Neural crest cell (in vitro differentiated cells): ENCODE results near the gene GABRB1. TPM values are rescaled to one million over a fixed set of nuclear protein-coding genes. Genes with fewer than 3 reads are reported as not detected.

Experiments
- DNase-seq: peaks from one replicate; pipeline ENCODE4 v3.0.0; 2021; ENCODE audit warnings: low read depth, mixed read lengths, low spot score
- H3K27ac Mint-ChIP-seq: one replicate; pipeline ENCODE4 v1.8.0; 2021; ENCODE audit warnings: mild to moderate bottlenecking, mixed read lengths; ENCODE audit not compliant: unreplicated experiment
- H3K27me3 Mint-ChIP-seq: 2 replicates; pipeline ENCODE4 v1.8.0; 2021; ENCODE audit warnings: low read depth, mild to moderate bottlenecking, mixed read lengths
- H3K36me3 Mint-ChIP-seq: 2 replicates; pipeline ENCODE4 v1.8.0; 2021; ENCODE audit warnings: low read depth, mild to moderate bottlenecking, mixed read lengths
- H3K4me1 Mint-ChIP-seq: 2 replicates; pipeline ENCODE4 v1.8.0; 2021; ENCODE audit warnings: mixed read lengths
- H3K4me3 Mint-ChIP-seq: one replicate; pipeline ENCODE4 v1.8.0; 2021; ENCODE audit warnings: mild to moderate bottlenecking, mixed read lengths
- H3K9me3 Mint-ChIP-seq: 2 replicates; pipeline ENCODE4 v1.8.0; 2021; ENCODE audit warnings: mixed read lengths
- CTCF ChIP-seq: fragments of 200-600 bp; sonication (generic); conservative IDR thresholded peaks from 2 replicates; pipeline ENCODE4 v1.5.0; 2021; ENCODE audit warnings: antibody characterized with exemption, mild to moderate bottlenecking
- total RNA-seq: library from RNA; stranded (reverse); gene quantifications from 2 replicates; pipeline ENCODE4 v1.2.1, GENCODE V29; 2021

GABRB1 gene
- total RNA-seq, 1 donor from 2014 or later, result not detected

- Mint-ChIP-seq H3K4me1 (no peaks in the 10 kb centered on the region), H3K27ac (no peak overlapping the region), H3K27me3 (peaks cover 2% of the 10 kb centered on the region), H3K36me3 (no peaks in the 10 kb centered on the region), H3K4me3 (no peak overlapping the region), H3K9me3 (no peaks in the 10 kb centered on the region)
- DNase-seq, result no peak
- no peak for TF ChIP-seq CTCF
Observed at GRCh38 chr4:47010912-47011446, 20.4 kb upstream of the GABRB1 start.

- TF ChIP-seq CTCF, result no peak
- Mint-ChIP-seq H3K36me3 (no peaks in the 10 kb centered on the region), H3K27ac (no peak overlapping the region), H3K27me3 (peaks cover 9% of the 10 kb centered on the region), H3K4me3 (no peak overlapping the region), H3K9me3 (no peaks in the 10 kb centered on the region), H3K4me1 (no peaks in the 10 kb centered on the region)
- no peak for DNase-seq
Observed at GRCh38 chr4:47012676-47013075, 18.7 kb upstream of the GABRB1 start.

GRCh38 chr4:47013373-47013772 lies 18.0 kb upstream of the GABRB1 start:
- Mint-ChIP-seq H3K4me1 (no peaks in the 10 kb centered on the region), H3K36me3 (no peaks in the 10 kb centered on the region), H3K9me3 (no peaks in the 10 kb centered on the region), H3K27me3 (peaks cover 12% of the 10 kb centered on the region), H3K4me3 (no peak overlapping the region), H3K27ac (no peak overlapping the region)
- TF ChIP-seq CTCF, result no peak
- DNase-seq, result no peak

GRCh38 chr4:47017081-47017480 lies 14.3 kb upstream of the GABRB1 start:
- no peaks in the 10 kb centered on the region for H3K36me3 Mint-ChIP-seq
- no peaks in the 10 kb centered on the region for H3K4me1 Mint-ChIP-seq
- H3K27ac Mint-ChIP-seq, result no peak overlapping the region
- H3K9me3 Mint-ChIP-seq, result no peaks in the 10 kb centered on the region
- no peak for DNase-seq
- TF ChIP-seq CTCF, result no peak
- peaks cover 21% of the 10 kb centered on the region for H3K27me3 Mint-ChIP-seq
- H3K4me3 Mint-ChIP-seq, result no peak overlapping the region

GRCh38 chr4:47017494-47017893 lies 13.9 kb upstream of the GABRB1 start:
- Mint-ChIP-seq H3K36me3 (no peaks in the 10 kb centered on the region), H3K27ac (no peak overlapping the region), H3K9me3 (no peaks in the 10 kb centered on the region), H3K4me3 (no peak overlapping the region), H3K27me3 (peaks cover 23% of the 10 kb centered on the region), H3K4me1 (no peaks in the 10 kb centered on the region)
- TF ChIP-seq CTCF, result no peak
- DNase-seq, result no peak
